H9 (cell line): Measurements from ENCODE around the gene C3orf38. TPM values are rescaled to one million over a fixed set of nuclear protein-coding genes. Genes with fewer than 3 reads are reported as not detected.

Source experiments
- DNase-seq: peaks from one replicate; pipeline ENCODE4 v3.0.0-alpha.2; 2017
- H2AFZ ChIP-seq: one replicate; pipeline ENCODE4 v1.6.1; 2013; ENCODE audit warnings: mild to moderate bottlenecking, low read length, control low read depth, moderate library complexity
- H2AK5ac ChIP-seq: 2 replicates; pipeline ENCODE4 v1.6.1; 2013; ENCODE audit warnings: low read length, control low read depth, mixed read lengths; ENCODE audit not compliant: insufficient read length
- H2BK120ac ChIP-seq: one replicate; pipeline ENCODE4 v1.6.1; 2013; ENCODE audit warnings: low read depth, mild to moderate bottlenecking, low read length, control low read depth, inconsistent platforms; ENCODE audit not compliant: poor library complexity, severe bottlenecking
- H2BK12ac ChIP-seq: 2 replicates; pipeline ENCODE4 v1.6.1; 2013; ENCODE audit warnings: low read length, control low read depth, mixed read lengths, low read depth; ENCODE audit not compliant: insufficient read length
- H2BK15ac ChIP-seq: 2 replicates; pipeline ENCODE4 v1.6.1; 2013; ENCODE audit warnings: low read depth, low read length, control low read depth
- H2BK20ac ChIP-seq: one replicate; pipeline ENCODE4 v1.6.1; 2013; ENCODE audit warnings: low read depth, mild to moderate bottlenecking, low read length, control low read depth, inconsistent platforms; ENCODE audit not compliant: poor library complexity, severe bottlenecking
- H2BK5ac ChIP-seq: 2 replicates; pipeline ENCODE4 v1.6.1; 2013; ENCODE audit warnings: low read length, control low read depth, mixed read lengths; ENCODE audit not compliant: insufficient read length
- H3K14ac ChIP-seq: 2 replicates; pipeline ENCODE4 v1.6.1; 2013; ENCODE audit warnings: low read length, control low read depth; ENCODE audit not compliant: insufficient read depth
- H3K18ac ChIP-seq: 2 replicates; pipeline ENCODE4 v1.6.1; 2013; ENCODE audit warnings: low read depth, mild to moderate bottlenecking, mixed read lengths, low read length, control low read depth; ENCODE audit not compliant: insufficient read length
- H3K23ac ChIP-seq: 2 replicates; pipeline ENCODE4 v1.6.1; 2013; ENCODE audit warnings: low read length, control low read depth, mixed read lengths, low read depth; ENCODE audit not compliant: insufficient read length
- H3K23me2 ChIP-seq: 2 replicates; pipeline ENCODE4 v1.6.1; 2013; ENCODE audit warnings: low read depth, mild to moderate bottlenecking, mixed read lengths, low read length, control low read depth; ENCODE audit not compliant: insufficient read length, poor library complexity, severe bottlenecking
- H3K27ac ChIP-seq: 2 replicates; pipeline ENCODE4 v1.5.1; 2013; ENCODE audit warnings: low read length, control low read depth, mixed read lengths, low read depth; ENCODE audit not compliant: insufficient read length
- H3K27me3 ChIP-seq: 2 replicates; pipeline ENCODE4 v1.6.1; 2013; ENCODE audit warnings: low read length, control low read depth, inconsistent platforms; ENCODE audit not compliant: insufficient read depth
- H3K4ac ChIP-seq: 2 replicates; pipeline ENCODE4 v1.6.1; 2013; ENCODE audit warnings: low read depth, mild to moderate bottlenecking, control low read depth, inconsistent platforms, low read length, moderate library complexity
- H3K4me1 ChIP-seq: 2 replicates; pipeline ENCODE4 v1.6.1; 2013; ENCODE audit warnings: low read length, control low read depth, inconsistent platforms; ENCODE audit not compliant: insufficient read depth
- H3K4me2 ChIP-seq: 2 replicates; pipeline ENCODE4 v1.6.1; 2013; ENCODE audit warnings: low read length, control low read depth, mixed read lengths; ENCODE audit not compliant: insufficient read length, insufficient read depth
- H3K56ac ChIP-seq: 2 replicates; pipeline ENCODE4 v1.6.1; 2013; ENCODE audit warnings: low read depth, mild to moderate bottlenecking, mixed read lengths, low read length, control low read depth; ENCODE audit not compliant: insufficient read length
- H3K79me1 ChIP-seq: 2 replicates; pipeline ENCODE4 v1.6.1; 2013; ENCODE audit warnings: low read depth, mild to moderate bottlenecking, moderate library complexity, low read length, control low read depth, inconsistent platforms; ENCODE audit not compliant: insufficient read depth, poor library complexity, severe bottlenecking
- H3K79me2 ChIP-seq: 2 replicates; pipeline ENCODE4 v1.6.1; 2013; ENCODE audit warnings: low read length, control low read depth, inconsistent platforms; ENCODE audit not compliant: insufficient read depth
- H3K9ac ChIP-seq: 2 replicates; pipeline ENCODE4 v1.6.1; 2013; ENCODE audit warnings: low read length, control low read depth, mixed read lengths; ENCODE audit not compliant: insufficient read length; ENCODE audit errors: extremely low read depth
- H3K9me3 ChIP-seq: one replicate; pipeline ENCODE4 v1.6.1; 2013; ENCODE audit warnings: low read depth, low read length, inconsistent platforms; ENCODE audit not compliant: control insufficient read depth
- H3T11ph ChIP-seq: one replicate; pipeline ENCODE4 v1.6.1; 2013; ENCODE audit warnings: mild to moderate bottlenecking, low read length, control low read depth, inconsistent platforms
- H4K20me1 ChIP-seq: one replicate; pipeline ENCODE4 v1.6.1; 2013; ENCODE audit not compliant: control insufficient read depth, insufficient read length, insufficient read depth
- H4K5ac ChIP-seq: 2 replicates; pipeline ENCODE4 v1.6.1; 2013; ENCODE audit warnings: low read depth, mild to moderate bottlenecking, mixed read lengths, low read length, control low read depth; ENCODE audit not compliant: insufficient read length
- H4K8ac ChIP-seq: replicated peaks from 2 replicates; pipeline ENCODE4 v1.6.1; 2013; ENCODE audit warnings: low read length, control low read depth, mixed read lengths, low read depth; ENCODE audit not compliant: insufficient read length
- H4K91ac ChIP-seq: 2 replicates; pipeline ENCODE4 v1.6.1; 2013; ENCODE audit warnings: low read depth, mild to moderate bottlenecking, moderate library complexity, mixed read lengths, low read length, control low read depth; ENCODE audit not compliant: insufficient read length
- H3K27ac Mint-ChIP-seq, 3 experiments: 2 replicates in 2 of 3; 3 replicates in 1 of 3; pipeline ENCODE4 v1.8.0; 2020 to 2021; ENCODE audit warnings: mixed read lengths in 3 of 3, mild to moderate bottlenecking in 1 of 3, moderate library complexity in 1 of 3
- H3K27me3 Mint-ChIP-seq: 2 replicates; pipeline ENCODE4 v1.8.0; 2021; ENCODE audit warnings: low read depth, mild to moderate bottlenecking, moderate library complexity, mixed read lengths
- H3K36me3 Mint-ChIP-seq, 3 experiments: 2 replicates in 2 of 3; 3 replicates in 1 of 3; pipeline ENCODE4 v1.8.0; 2020 to 2021; ENCODE audit warnings: low read depth in 3 of 3, mixed read lengths in 3 of 3; ENCODE audit not compliant: insufficient read depth in 1 of 3
- H3K4me1 Mint-ChIP-seq, 2 experiments: 2 replicates each; pipeline ENCODE4 v1.8.0; 2020; ENCODE audit warnings: mixed read lengths in 2 of 2
- H3K4me3 Mint-ChIP-seq, 2 experiments: 2 replicates in 1 of 2; 3 replicates in 1 of 2; pipeline ENCODE4 v1.8.0; 2020 to 2021; ENCODE audit warnings: mild to moderate bottlenecking in 2 of 2, mixed read lengths in 2 of 2, moderate library complexity in 1 of 2
- H3K9me3 Mint-ChIP-seq, 2 experiments: 2 replicates in 1 of 2; 3 replicates in 1 of 2; pipeline ENCODE4 v1.8.0; 2020; ENCODE audit warnings: mild to moderate bottlenecking in 2 of 2, mixed read lengths in 2 of 2, moderate library complexity in 1 of 2
- total RNA-seq: library from RNA; stranded (reverse); gene quantifications from 2 replicates; pipeline ENCODE4 v1.2.1, GENCODE V29; 2021
- TF ChIP-seq, protein P1 (sequence below): fragments of 200-600 bp; sonication (generic); conservative IDR thresholded peaks from 3 replicates; pipeline ENCODE4 v1.8.0; 2021; ENCODE audit warnings: antibody characterized with exemption, mild to moderate bottlenecking

The C3orf38 gene
- total RNA-seq, 1 experiment from 2014 or later: 36.6 TPM

DNA sequence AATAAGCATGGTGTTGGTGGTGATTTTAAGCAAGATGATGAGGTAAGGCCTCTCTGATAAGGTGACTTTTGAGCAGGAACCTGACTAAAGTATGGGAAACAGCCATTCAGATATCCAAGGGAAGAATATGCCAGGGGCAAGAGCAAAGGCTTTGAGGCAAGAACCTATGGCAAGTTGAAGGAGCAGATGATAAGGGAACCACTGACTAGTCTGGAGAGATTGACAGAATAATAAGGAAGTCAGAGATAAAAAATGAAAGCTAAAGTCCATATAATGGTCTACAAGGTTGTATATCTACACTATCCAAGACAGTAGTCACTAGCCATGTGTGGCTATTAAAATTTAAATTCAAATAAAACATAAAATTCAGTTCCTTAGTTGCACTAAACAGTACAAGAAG lies 2.5 kb upstream of the C3orf38 start:
- no peak overlapping the region for H3K14ac ChIP-seq
- H2BK12ac ChIP-seq: no peak overlapping the region
- peaks cover 15% of the 10 kb centered on the region; the same call in 1 of the 2 replicates for H3K79me2 ChIP-seq
- no peaks in the 10 kb centered on the region for H3K27me3 ChIP-seq
- H3K18ac ChIP-seq: no peak overlapping the region
- H2BK20ac ChIP-seq: no peak overlapping the region
- no peaks in the 10 kb centered on the region; a peak in 1 of 5 replicates for H3K9me3 Mint-ChIP-seq
- H2AK5ac ChIP-seq: no peak overlapping the region
- no peaks in the 10 kb centered on the region; the same call in 1 of the 2 replicates for H3K27me3 Mint-ChIP-seq
- no peaks in the 10 kb centered on the region for H3K9me3 ChIP-seq
- no peak overlapping the region for H4K5ac ChIP-seq
- no peak overlapping the region for H3K4me2 ChIP-seq
- H2BK5ac ChIP-seq: no peak overlapping the region
- H3K4me1 Mint-ChIP-seq: peaks cover 24 to 27% of the 10 kb centered on the region in 2 experiments
- no peaks in the 10 kb centered on the region for H3K4me1 ChIP-seq
- H2AFZ ChIP-seq: no peak overlapping the region
- no peaks in the 10 kb centered on the region for H3K79me1 ChIP-seq
- H3T11ph ChIP-seq: no peak overlapping the region
- H3K56ac ChIP-seq: no peak overlapping the region
- peaks cover 3 to 6% (median 3%) of the 10 kb centered on the region in 3 experiments; a peak in 4 of 7 replicates for H3K36me3 Mint-ChIP-seq
- no peaks in the 10 kb centered on the region for H4K20me1 ChIP-seq
- H3K9ac ChIP-seq: no peak overlapping the region
- H2BK15ac ChIP-seq: no peak overlapping the region
- no peak overlapping the region for H3K4me3 Mint-ChIP-seq
- H3K4ac ChIP-seq: no peak overlapping the region
- no peak overlapping the region for H3K27ac Mint-ChIP-seq
- no peaks in the 10 kb centered on the region for H3K23me2 ChIP-seq
- no peak overlapping the region for H2BK120ac ChIP-seq
- no peak overlapping the region for H3K27ac ChIP-seq
- no peak overlapping the region for H4K8ac ChIP-seq
- TF ChIP-seq, protein P1, sequence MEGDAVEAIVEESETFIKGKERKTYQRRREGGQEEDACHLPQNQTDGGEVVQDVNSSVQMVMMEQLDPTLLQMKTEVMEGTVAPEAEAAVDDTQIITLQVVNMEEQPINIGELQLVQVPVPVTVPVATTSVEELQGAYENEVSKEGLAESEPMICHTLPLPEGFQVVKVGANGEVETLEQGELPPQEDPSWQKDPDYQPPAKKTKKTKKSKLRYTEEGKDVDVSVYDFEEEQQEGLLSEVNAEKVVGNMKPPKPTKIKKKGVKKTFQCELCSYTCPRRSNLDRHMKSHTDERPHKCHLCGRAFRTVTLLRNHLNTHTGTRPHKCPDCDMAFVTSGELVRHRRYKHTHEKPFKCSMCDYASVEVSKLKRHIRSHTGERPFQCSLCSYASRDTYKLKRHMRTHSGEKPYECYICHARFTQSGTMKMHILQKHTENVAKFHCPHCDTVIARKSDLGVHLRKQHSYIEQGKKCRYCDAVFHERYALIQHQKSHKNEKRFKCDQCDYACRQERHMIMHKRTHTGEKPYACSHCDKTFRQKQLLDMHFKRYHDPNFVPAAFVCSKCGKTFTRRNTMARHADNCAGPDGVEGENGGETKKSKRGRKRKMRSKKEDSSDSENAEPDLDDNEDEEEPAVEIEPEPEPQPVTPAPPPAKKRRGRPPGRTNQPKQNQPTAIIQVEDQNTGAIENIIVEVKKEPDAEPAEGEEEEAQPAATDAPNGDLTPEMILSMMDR: no peak
- no peak for DNase-seq
- no peak overlapping the region for H4K91ac ChIP-seq
- H3K23ac ChIP-seq: no peak overlapping the region
